HFFc6 (cell line): ENCODE measurements around the gene PORCN. TPM values are rescaled to one million over a fixed set of nuclear protein-coding genes. Genes with fewer than 3 reads are reported as not detected.

Experiments
- DNase-seq: peaks from one replicate; pipeline ENCODE4 v3.0.0-alpha.2; 2018
- H3K27ac Mint-ChIP-seq: 2 replicates; pipeline ENCODE4 v1.8.0; 2020; ENCODE audit warnings: mild to moderate bottlenecking, mixed read lengths
- H3K27me3 Mint-ChIP-seq: 2 replicates; pipeline ENCODE4 v1.8.0; 2021; ENCODE audit warnings: mild to moderate bottlenecking, moderate library complexity, mixed read lengths; ENCODE audit not compliant: insufficient read depth
- H3K36me3 Mint-ChIP-seq: 2 replicates; pipeline ENCODE4 v1.8.0; 2021; ENCODE audit warnings: low read depth, mixed read lengths
- H3K4me1 Mint-ChIP-seq: 2 replicates; pipeline ENCODE4 v1.8.0; 2020; ENCODE audit warnings: low read depth, mixed read lengths
- H3K4me3 Mint-ChIP-seq: 2 replicates; pipeline ENCODE4 v1.8.0; 2020; ENCODE audit warnings: mild to moderate bottlenecking, moderate library complexity, mixed read lengths
- H3K9me3 Mint-ChIP-seq: 2 replicates; pipeline ENCODE4 v1.8.0; 2020; ENCODE audit warnings: mild to moderate bottlenecking, mixed read lengths
- total RNA-seq, 6 experiments: library from RNA; stranded (reverse); fragmentation: NEBNext Ultra II Directional; extraction: Animal tissue kit (Norgen Biotek cat#: 25700); gene quantifications; 2 replicates in 1 of 6; 3 replicates in 5 of 6; pipeline ENCODE4 v1.2.3, GENCODE V29; 2021
- TF ChIP-seq, protein P1 (sequence below): fragments of 200-600 bp; sonication (generic); IDR thresholded peaks from 2 replicates; pipeline ENCODE4 v1.5.0; 2021; ENCODE audit warnings: antibody characterized with exemption, mild to moderate bottlenecking

Gene PORCN
- total RNA-seq, 6 experiments from 2014 or later = 9.0 to 13.8 (median 10.7) TPM

- Mint-ChIP-seq H3K36me3 (peaks cover 15% of the 10 kb centered on the region; the same call in 1 of the 2 replicates), H3K27ac (peak overlapping the region; percentile 94), H3K4me3 (peak overlapping the region; percentile 90), H3K27me3 (peaks cover 2% of the 10 kb centered on the region), H3K4me1 (peaks cover 12% of the 10 kb centered on the region), H3K9me3 (no peaks in the 10 kb centered on the region)
- DNase-seq = no peak
- TF ChIP-seq, protein P1, sequence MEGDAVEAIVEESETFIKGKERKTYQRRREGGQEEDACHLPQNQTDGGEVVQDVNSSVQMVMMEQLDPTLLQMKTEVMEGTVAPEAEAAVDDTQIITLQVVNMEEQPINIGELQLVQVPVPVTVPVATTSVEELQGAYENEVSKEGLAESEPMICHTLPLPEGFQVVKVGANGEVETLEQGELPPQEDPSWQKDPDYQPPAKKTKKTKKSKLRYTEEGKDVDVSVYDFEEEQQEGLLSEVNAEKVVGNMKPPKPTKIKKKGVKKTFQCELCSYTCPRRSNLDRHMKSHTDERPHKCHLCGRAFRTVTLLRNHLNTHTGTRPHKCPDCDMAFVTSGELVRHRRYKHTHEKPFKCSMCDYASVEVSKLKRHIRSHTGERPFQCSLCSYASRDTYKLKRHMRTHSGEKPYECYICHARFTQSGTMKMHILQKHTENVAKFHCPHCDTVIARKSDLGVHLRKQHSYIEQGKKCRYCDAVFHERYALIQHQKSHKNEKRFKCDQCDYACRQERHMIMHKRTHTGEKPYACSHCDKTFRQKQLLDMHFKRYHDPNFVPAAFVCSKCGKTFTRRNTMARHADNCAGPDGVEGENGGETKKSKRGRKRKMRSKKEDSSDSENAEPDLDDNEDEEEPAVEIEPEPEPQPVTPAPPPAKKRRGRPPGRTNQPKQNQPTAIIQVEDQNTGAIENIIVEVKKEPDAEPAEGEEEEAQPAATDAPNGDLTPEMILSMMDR = no peak
These were observed 31.9 kb upstream of the PORCN start for GRCh38 chrX:48476919-48477318.

GRCh38 chrX:48477960-48478755, 30.6 kb upstream of the PORCN start:
- Mint-ChIP-seq H3K36me3 (peaks cover 15% of the 10 kb centered on the region; the same call in 1 of the 2 replicates), H3K27ac (no peak overlapping the region), H3K27me3 (peaks cover 2% of the 10 kb centered on the region), H3K4me1 (peaks cover 12% of the 10 kb centered on the region), H3K9me3 (no peaks in the 10 kb centered on the region), H3K4me3 (no peak overlapping the region)
- TF ChIP-seq, protein P1 = no peak
- DNase-seq = no peak

DNA sequence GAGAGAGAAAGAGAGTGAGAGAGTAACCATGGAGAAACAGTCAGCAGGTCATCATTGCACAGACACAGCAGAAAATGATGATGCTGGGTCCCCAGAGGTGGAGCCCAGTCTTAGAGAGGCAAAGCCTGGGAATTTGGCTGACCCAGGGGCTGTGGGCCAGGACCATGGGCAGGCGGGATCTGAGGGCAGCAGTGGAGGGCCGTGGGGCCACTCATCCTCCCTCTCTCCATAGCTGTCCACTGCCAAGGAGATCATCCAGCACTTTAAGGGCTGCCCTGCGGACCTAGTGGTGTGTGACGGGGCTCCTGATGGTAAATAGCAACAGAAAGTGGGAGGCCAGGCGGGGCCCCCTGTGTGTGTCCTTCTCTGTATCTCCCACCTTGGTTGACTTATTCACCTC, 30.0 kb upstream of the PORCN start:
- TF ChIP-seq, protein P1 = no peak
- Mint-ChIP-seq H3K4me1 (peaks cover 12% of the 10 kb centered on the region), H3K4me3 (no peak overlapping the region), H3K27me3 (peaks cover 2% of the 10 kb centered on the region), H3K27ac (no peak overlapping the region), H3K9me3 (no peaks in the 10 kb centered on the region), H3K36me3 (peaks cover 15% of the 10 kb centered on the region; the same call in 1 of the 2 replicates)
- no peak for DNase-seq

DNA sequence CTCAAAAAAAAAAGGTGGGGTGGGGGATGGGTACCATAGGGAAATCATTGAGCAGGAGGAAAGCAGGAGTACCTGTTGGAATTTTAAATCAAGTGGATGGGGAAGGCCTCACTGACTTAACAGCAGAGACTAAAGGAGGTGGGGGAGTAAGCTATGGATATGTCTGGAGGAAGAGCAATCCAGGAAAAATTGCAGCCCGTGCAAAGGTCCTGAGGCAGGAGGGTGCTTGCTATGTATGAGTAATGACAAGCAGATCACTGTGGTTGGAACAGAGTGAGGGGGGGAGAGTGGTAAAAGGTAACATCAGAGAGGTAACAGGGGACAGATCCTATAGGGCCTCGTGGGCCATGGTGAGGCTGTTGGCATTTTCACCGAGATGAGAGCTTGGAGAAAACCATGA, 28.6 kb upstream of the PORCN start:
- Mint-ChIP-seq H3K4me1 (peaks cover 12% of the 10 kb centered on the region), H3K36me3 (peaks cover 15% of the 10 kb centered on the region; the same call in 1 of the 2 replicates)

DNA sequence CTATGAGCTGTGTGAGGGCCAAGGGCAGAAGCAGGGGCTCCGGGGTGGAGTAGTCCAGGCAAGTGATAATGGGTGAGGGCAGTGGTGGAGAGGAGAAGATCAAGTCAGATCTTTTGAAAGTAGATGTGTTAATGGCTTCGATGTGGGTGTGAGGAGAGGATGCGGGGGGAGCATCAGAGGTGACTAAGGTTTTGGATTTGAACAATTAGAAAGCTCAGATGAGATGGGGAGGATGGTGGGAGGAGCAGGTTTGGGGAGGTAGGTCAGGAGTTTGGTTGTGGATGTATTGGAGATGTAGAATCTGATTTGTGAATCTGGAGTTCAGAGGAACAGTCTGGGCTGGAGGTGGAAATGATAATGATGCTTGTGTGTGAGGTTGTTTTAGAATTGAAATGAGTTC, 28.2 kb upstream of the PORCN start:
- Mint-ChIP-seq H3K36me3 (peaks cover 15% of the 10 kb centered on the region; the same call in 1 of the 2 replicates), H3K4me3 (no peak overlapping the region), H3K27ac (peak overlapping the region; percentile 48), H3K27me3 (peaks cover 2% of the 10 kb centered on the region), H3K4me1 (peaks cover 12% of the 10 kb centered on the region), H3K9me3 (no peaks in the 10 kb centered on the region)
- DNase-seq = no peak
- TF ChIP-seq, protein P1 = no peak

More for the DNA sequence above, 28.6 kb upstream of the PORCN start:
- DNase-seq = no peak
- peak overlapping the region; percentile 48 for H3K27ac Mint-ChIP-seq
- H3K27me3 Mint-ChIP-seq = peaks cover 2% of the 10 kb centered on the region
- H3K4me3 Mint-ChIP-seq = no peak overlapping the region
- H3K9me3 Mint-ChIP-seq = no peaks in the 10 kb centered on the region
- TF ChIP-seq, protein P1 = no peak
